Sciatic nerve (tissue), 2 donors: ENCODE data around the gene ARHGAP8. TPM values are rescaled to one million over a fixed set of nuclear protein-coding genes. Genes with fewer than 3 reads are reported as not detected.
"Not testable (repeated sequence)": the region's sequence is repeated elsewhere in the genome, so short reads cannot be mapped to it uniquely, and the experiment has no call there.

Experiments used
- ATAC-seq: fragments of 200-7000 bp; cut with Tn5 transposase; one replicate; pipeline ENCODE4 v1.9.1; 2020; ENCODE audit warnings: mild to moderate bottlenecking, moderate library complexity
- DNase-seq: peaks from one replicate; pipeline ENCODE4 v3.0.0-alpha.2; 2020; ENCODE audit warnings: low spot score
- intact Hi-C: fragments of 100-400 bp; cut with DNase I; formaldehyde crosslinking; loops from one replicate; pipeline ENCODE4 v1.14.2; 2022
- total RNA-seq: library from RNA; stranded (reverse); fragmentation: NEBNext Ultra II Directional; extraction: Animal tissue kit (Norgen Biotek cat#: 25700); gene quantifications from one replicate; pipeline ENCODE4 v1.2.1, GENCODE V29; 2021
- donor health status: DM: no; HTN: no; CAD: no.
- donor health status: DM: no; HTN: no; CAD: no.

ARHGAP8 gene
- total RNA-seq, 1 donor from 2014 or later, result 17.3 TPM

GRCh38 chr22:44787832-44788231 lies 35.5 kb downstream of the ARHGAP8 start:
- ATAC-seq (no peak), DNase-seq (no peak)
- intact Hi-C loops, result no loop called here

- no peak for ATAC-seq
- intact Hi-C loops, result no loop called here
Observed at GRCh38 chr22:44793106-44793505, 40.7 kb downstream of the ARHGAP8 start.

GRCh38 chr22:44793506-44794172 lies 41.3 kb downstream of the ARHGAP8 start:
- intact Hi-C loops, result no loop called here
- ATAC-seq, result no peak

More at GRCh38 chr22:44793106-44793505, 40.7 kb downstream of the ARHGAP8 start:
- DNase-seq, result no peak

GRCh38 chr22:44795701-44796630 lies 43.6 kb downstream of the ARHGAP8 start:
- DNase-seq (no peak), ATAC-seq (no peak)
- intact Hi-C loops, result no loop called here

More at GRCh38 chr22:44793506-44794172, 41.3 kb downstream of the ARHGAP8 start:
- no peak for DNase-seq

GRCh38 chr22:44797181-44797725 lies 44.9 kb downstream of the ARHGAP8 start:
- intact Hi-C loops, result no loop called here
- ATAC-seq (no peak), DNase-seq (no peak)

GRCh38 chr22:44799077-44799945 lies 46.9 kb downstream of the ARHGAP8 start:
- DNase-seq, result no peak
- no peak for ATAC-seq
- intact Hi-C loops, result no loop called here

GRCh38 chr22:44799946-44800634 lies 47.7 kb downstream of the ARHGAP8 start:
- not testable (repeated sequence) for ATAC-seq, DNase-seq

GRCh38 chr22:44801476-44801875 lies 49.1 kb downstream of the ARHGAP8 start:
- DNase-seq (no peak), ATAC-seq (no peak)
- intact Hi-C loops, result no loop called here

More at GRCh38 chr22:44799946-44800634, 47.7 kb downstream of the ARHGAP8 start:
- intact Hi-C loops, result not testable (repeated sequence)

- DNase-seq, result no peak
- ATAC-seq, result no peak
- intact Hi-C loops, result no loop called here
Observed at GRCh38 chr22:44802071-44802700, 49.8 kb downstream of the ARHGAP8 start.

GRCh38 chr22:44802956-44803355 lies 50.6 kb downstream of the ARHGAP8 start:
- intact Hi-C loops, result no loop called here
- no peak for ATAC-seq
- DNase-seq, result no peak

- DNase-seq (no peak), ATAC-seq (no peak)
- intact Hi-C loops, result no loop called here
Observed at GRCh38 chr22:44804327-44804726, 52.0 kb downstream of the ARHGAP8 start.

- intact Hi-C loops, result no loop called here
- no peak for DNase-seq
Observed at GRCh38 chr22:44805711-44806110, 53.3 kb downstream of the ARHGAP8 start.

GRCh38 chr22:44807232-44807631 lies 54.9 kb downstream of the ARHGAP8 start:
- intact Hi-C loops, result no loop called here

More at GRCh38 chr22:44805711-44806110, 53.3 kb downstream of the ARHGAP8 start:
- no peak for ATAC-seq

GRCh38 chr22:44807915-44808690 lies 55.7 kb downstream of the ARHGAP8 start:
- ATAC-seq, result no peak

More at GRCh38 chr22:44807232-44807631, 54.9 kb downstream of the ARHGAP8 start:
- DNase-seq (no peak), ATAC-seq (no peak)

GRCh38 chr22:44809456-44809855 lies 57.1 kb downstream of the ARHGAP8 start:
- intact Hi-C loops, result no loop called here
- ATAC-seq, result no peak
- no peak for DNase-seq

More at GRCh38 chr22:44807915-44808690, 55.7 kb downstream of the ARHGAP8 start:
- intact Hi-C loops, result no loop called here
- DNase-seq, result no peak

GRCh38 chr22:44811141-44811540 lies 58.8 kb downstream of the ARHGAP8 start:
- ATAC-seq (no peak), DNase-seq (no peak)
- intact Hi-C loops, result no loop called here

GRCh38 chr22:44813416-44813815 lies 61.0 kb downstream of the ARHGAP8 start:
- DNase-seq (no peak), ATAC-seq (no peak)
- intact Hi-C loops, result no loop called here
